ENCODE results near the gene ATP9B.

DNA sequence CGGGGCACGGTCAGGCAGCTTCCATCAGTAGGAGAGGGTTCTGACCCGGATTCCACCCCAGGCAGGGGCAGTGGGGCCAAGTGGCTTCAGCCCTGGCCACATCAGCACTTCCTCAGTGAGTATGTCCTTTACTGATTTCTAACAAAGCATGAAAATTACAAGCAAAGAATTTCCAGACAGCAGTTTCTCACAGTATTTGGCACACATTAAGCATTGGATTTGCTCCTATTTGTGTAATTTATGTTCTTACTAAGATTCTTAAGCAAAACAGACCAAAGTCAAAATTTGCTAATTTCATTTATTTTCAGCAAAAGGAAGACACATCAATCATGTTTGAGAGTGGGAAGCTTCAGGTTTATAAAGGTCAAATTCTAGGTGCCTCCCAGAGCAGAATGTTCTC, 253.2 kb downstream of the ATP9B start:
- TF ChIP-seq CTCF (IDR thresholded peaks at IDR 0.05; ENCODE audit: low read length) (no peak), EZH2 (optimal IDR thresholded peaks at IDR 0.05; ENCODE audit: low read depth, low read length) (no peak)

Measured in MM.1S (cell line).